ENCODE data around the gene RFX4.
"Not testable (repeated sequence)": the region's sequence is repeated elsewhere in the genome, so short reads cannot be mapped to it uniquely, and the experiment has no call there.

RFX4 gene

DNA sequence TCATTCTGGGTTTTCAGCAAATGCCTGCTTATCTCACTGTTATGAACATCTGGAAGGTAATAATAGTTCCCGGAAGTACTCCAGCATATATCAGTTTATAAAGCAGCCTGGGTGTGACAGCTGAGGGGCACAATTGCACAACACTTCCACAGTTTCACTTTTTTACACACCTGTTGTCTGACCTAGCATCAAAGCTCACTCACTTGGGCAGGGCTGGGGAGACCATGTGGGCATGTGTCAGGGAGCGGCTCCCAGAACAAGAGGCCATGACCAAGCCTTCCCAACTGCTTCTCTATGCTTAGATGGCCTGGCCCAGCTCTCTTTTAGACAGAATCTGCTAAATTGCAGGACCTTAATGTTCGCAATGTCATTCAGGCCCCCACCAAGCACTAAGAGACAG, 140.6 kb downstream of the RFX4 start:
- peaks cover 16% of the 10 kb centered on the region for H3K4me1 ChIP-seq
- H3K9ac ChIP-seq = no peak overlapping the region
- no peak overlapping the region for H3K4me3 ChIP-seq (ENCODE audit: low read depth, low read length)
- no peaks in the 10 kb centered on the region for H3K9me3 ChIP-seq (ENCODE audit: control insufficient read depth, low read length)
- no peaks in the 10 kb centered on the region for H3K36me3 ChIP-seq (ENCODE audit: control insufficient read depth, insufficient read depth, low read length)
- no peaks in the 10 kb centered on the region for H3K27me3 ChIP-seq (ENCODE audit: control insufficient read depth, insufficient read depth, low read length)
- no peaks in the 10 kb centered on the region for H3K79me2 ChIP-seq
- TF ChIP-seq, protein P1, sequence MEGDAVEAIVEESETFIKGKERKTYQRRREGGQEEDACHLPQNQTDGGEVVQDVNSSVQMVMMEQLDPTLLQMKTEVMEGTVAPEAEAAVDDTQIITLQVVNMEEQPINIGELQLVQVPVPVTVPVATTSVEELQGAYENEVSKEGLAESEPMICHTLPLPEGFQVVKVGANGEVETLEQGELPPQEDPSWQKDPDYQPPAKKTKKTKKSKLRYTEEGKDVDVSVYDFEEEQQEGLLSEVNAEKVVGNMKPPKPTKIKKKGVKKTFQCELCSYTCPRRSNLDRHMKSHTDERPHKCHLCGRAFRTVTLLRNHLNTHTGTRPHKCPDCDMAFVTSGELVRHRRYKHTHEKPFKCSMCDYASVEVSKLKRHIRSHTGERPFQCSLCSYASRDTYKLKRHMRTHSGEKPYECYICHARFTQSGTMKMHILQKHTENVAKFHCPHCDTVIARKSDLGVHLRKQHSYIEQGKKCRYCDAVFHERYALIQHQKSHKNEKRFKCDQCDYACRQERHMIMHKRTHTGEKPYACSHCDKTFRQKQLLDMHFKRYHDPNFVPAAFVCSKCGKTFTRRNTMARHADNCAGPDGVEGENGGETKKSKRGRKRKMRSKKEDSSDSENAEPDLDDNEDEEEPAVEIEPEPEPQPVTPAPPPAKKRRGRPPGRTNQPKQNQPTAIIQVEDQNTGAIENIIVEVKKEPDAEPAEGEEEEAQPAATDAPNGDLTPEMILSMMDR (IDR thresholded peaks at IDR 0.05) = no peak
- H2AFZ ChIP-seq = no peak overlapping the region
- H3K27ac ChIP-seq = no peak overlapping the region
- no peak overlapping the region for H3K4me2 ChIP-seq (ENCODE audit: low read length)

DNA sequence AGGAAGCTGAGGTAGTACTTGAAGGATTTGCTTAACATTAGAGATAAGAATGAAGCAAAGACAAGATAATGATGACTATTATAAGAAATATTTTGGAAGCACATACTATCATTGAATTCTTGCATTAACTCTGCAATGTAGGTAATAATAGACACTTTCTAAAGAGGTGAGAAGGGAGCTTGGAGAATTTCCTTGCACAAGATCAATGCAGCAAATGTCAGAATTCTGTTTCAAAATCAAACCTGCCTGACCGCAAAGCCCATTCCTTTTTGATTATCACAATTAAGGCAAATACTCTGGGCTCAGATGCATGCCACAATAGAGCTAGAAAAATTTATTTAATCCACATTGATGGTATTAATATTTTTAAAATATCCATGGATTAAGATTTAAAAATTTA, 141.3 kb downstream of the RFX4 start:
- H3K36me3 ChIP-seq (ENCODE audit: control insufficient read depth, insufficient read depth, low read length) = no peaks in the 10 kb centered on the region
- no peak overlapping the region for H2AFZ ChIP-seq
- no peak overlapping the region for H3K27ac ChIP-seq
- H3K4me3 ChIP-seq (ENCODE audit: low read depth, low read length) = no peak overlapping the region
- H3K79me2 ChIP-seq = no peaks in the 10 kb centered on the region
- H3K9me3 ChIP-seq (ENCODE audit: control insufficient read depth, low read length) = no peaks in the 10 kb centered on the region
- TF ChIP-seq, protein P1 (IDR thresholded peaks at IDR 0.05) = no peak
- H3K4me2 ChIP-seq (ENCODE audit: low read length) = no peak overlapping the region
- H3K27me3 ChIP-seq (ENCODE audit: control insufficient read depth, insufficient read depth, low read length) = no peaks in the 10 kb centered on the region
- peaks cover 16% of the 10 kb centered on the region for H3K4me1 ChIP-seq
- no peak overlapping the region for H3K9ac ChIP-seq

DNA sequence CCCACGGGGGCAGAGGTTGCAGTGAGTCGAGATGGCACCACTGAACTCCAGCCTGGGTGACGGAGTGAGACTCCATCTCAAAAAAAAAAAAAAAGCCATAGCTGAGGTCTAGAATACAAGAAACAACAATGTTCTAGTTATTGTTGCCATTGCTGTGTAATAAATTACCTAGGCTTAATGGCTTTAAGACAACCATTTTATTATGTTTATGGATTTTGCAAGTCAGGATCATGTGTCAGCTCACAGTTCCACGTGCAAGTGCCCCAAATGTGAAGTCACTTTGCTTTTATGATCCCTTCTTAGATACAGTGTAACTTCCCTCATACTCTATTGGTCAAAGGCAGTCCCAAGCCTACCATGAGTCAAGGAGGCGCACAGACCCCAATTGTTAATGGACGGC, 142.1 kb downstream of the RFX4 start:
- H3K4me1 ChIP-seq = peaks cover 16% of the 10 kb centered on the region
- H3K9ac ChIP-seq = no peak overlapping the region
- TF ChIP-seq, protein P1 (IDR thresholded peaks at IDR 0.05) = no peak
- no peak overlapping the region for H3K4me2 ChIP-seq (ENCODE audit: low read length)
- no peaks in the 10 kb centered on the region for H3K9me3 ChIP-seq (ENCODE audit: control insufficient read depth, low read length)
- no peak overlapping the region for H3K4me3 ChIP-seq (ENCODE audit: low read depth, low read length)
- no peaks in the 10 kb centered on the region for H3K27me3 ChIP-seq (ENCODE audit: control insufficient read depth, insufficient read depth, low read length)
- no peaks in the 10 kb centered on the region for H3K79me2 ChIP-seq
- no peaks in the 10 kb centered on the region for H3K36me3 ChIP-seq (ENCODE audit: control insufficient read depth, insufficient read depth, low read length)
- no peak overlapping the region for H3K27ac ChIP-seq
- H2AFZ ChIP-seq = no peak overlapping the region

DNA sequence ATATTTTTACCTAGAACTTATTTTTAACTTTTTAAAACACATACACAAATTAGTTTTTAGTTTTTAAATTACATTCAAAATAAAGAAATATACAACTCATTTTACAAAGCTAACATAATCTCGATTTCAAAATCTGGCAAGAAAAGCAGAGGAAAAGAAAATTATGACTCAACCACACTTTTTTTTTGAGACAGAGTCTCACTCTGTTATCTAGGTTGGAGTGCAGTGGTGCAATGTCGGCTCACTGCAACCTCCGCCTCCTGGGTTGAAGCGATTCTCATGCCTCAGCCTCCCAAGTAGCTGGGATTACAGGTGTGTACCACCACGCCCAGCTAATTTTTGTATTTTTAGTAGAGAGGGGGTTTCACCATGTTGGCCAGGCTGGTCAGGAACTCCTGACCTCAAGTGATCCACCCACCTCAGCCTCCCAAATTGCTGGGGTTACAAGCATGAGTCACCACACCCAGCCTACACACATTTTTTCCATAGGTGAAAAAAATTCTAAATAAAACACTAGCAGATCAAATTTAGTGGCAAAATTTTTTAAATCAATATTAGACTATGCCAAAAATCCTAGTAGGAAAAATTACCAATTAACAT, 143.9 kb downstream of the RFX4 start:
- H3K4me2 ChIP-seq (ENCODE audit: low read length); H3K36me3 ChIP-seq (ENCODE audit: control insufficient read depth, insufficient read depth, low read length); H3K4me1 ChIP-seq; H3K27me3 ChIP-seq (ENCODE audit: control insufficient read depth, insufficient read depth, low read length); H3K4me3 ChIP-seq (ENCODE audit: low read depth, low read length); H3K9ac ChIP-seq; H2AFZ ChIP-seq; H3K9me3 ChIP-seq (ENCODE audit: control insufficient read depth, low read length); H3K79me2 ChIP-seq; H3K27ac ChIP-seq: not testable (repeated sequence)

DNA sequence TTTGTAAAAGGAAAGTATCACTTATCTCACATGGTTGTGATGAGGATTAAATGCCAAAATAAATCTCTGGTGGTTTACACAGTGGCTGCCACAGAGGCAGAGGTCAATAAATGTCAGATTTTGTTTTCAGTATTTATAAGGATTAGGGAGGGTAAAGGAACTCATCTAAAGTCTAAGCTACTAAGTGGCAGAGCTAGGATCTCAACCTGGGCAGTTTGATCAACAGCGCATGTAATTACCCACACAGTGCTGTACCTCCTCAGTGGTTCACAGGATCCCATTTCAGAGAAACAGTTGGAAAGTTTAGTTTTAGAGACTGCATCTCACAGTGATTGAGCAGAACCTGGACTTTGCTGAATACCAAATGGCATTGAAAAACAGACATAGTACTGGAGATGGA, 146.8 kb downstream of the RFX4 start:
- Histone ChIP-seq H3K36me3 (ENCODE audit: control insufficient read depth, insufficient read depth, low read length) (no peaks in the 10 kb centered on the region), H3K4me1 (no peaks in the 10 kb centered on the region), H3K9me3 (ENCODE audit: control insufficient read depth, low read length) (no peaks in the 10 kb centered on the region), H3K79me2 (no peaks in the 10 kb centered on the region), H3K9ac (no peak overlapping the region), H3K27ac (no peak overlapping the region), H2AFZ (no peak overlapping the region), H3K4me3 (ENCODE audit: low read depth, low read length) (no peak overlapping the region), H3K27me3 (ENCODE audit: control insufficient read depth, insufficient read depth, low read length) (no peaks in the 10 kb centered on the region), H3K4me2 (ENCODE audit: low read length) (no peak overlapping the region)
- TF ChIP-seq, protein P1 (IDR thresholded peaks at IDR 0.05) = no peak
